Measurements from ENCODE around the gene FILIP1L.

DNA sequence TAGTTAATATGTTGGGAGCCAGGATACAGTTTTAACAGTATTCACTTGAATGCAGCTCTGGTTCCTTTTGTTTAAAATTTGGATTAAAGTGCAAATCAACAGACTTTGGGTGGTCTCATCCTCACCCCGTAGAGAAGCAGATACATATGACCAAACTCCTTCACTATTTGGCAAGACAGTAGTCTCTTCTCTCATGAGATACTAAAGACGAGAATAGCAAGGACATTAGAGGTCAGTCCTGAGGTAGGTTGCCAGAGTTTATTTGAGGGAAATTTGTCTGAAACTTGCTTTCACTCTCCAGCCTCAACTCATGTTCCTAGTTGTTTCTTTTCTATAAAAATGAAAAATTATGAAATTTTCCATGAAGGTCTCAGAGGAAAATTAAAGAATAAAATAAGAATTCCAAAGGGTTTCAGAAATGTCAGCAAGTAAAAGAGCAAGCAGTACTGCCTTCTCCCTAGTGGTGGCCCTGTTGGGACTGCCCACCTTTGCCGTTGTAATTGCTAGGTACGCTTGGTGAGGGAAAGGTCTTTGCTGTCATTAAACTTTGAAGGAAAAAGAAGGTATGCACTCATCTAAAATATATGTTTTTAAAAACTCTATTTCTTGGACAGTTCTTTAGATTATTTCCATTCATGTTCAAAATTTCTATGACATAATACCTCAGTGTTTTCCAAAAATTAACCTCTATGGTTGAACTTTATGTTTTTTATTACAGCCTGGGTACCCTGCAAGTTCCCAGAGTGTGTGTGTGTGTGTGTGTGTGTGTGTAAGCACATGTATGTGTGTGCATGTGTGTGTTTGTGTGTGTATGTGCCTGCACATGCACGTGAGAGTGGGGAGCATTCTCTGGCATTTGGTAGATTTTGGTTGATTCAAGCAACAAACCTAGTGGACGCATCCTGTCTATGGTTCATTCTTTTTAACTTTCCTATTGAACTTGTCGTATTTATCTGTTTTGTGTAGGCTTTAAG is 185.2 kb downstream of the FILIP1L start:
- TF ChIP-seq EZH2phosphoT487 (conservative IDR thresholded peaks at IDR 0.05; ENCODE audit: low read length): no peak
- TF ChIP-seq, protein P1, sequence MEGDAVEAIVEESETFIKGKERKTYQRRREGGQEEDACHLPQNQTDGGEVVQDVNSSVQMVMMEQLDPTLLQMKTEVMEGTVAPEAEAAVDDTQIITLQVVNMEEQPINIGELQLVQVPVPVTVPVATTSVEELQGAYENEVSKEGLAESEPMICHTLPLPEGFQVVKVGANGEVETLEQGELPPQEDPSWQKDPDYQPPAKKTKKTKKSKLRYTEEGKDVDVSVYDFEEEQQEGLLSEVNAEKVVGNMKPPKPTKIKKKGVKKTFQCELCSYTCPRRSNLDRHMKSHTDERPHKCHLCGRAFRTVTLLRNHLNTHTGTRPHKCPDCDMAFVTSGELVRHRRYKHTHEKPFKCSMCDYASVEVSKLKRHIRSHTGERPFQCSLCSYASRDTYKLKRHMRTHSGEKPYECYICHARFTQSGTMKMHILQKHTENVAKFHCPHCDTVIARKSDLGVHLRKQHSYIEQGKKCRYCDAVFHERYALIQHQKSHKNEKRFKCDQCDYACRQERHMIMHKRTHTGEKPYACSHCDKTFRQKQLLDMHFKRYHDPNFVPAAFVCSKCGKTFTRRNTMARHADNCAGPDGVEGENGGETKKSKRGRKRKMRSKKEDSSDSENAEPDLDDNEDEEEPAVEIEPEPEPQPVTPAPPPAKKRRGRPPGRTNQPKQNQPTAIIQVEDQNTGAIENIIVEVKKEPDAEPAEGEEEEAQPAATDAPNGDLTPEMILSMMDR (IDR thresholded peaks at IDR 0.05; ENCODE audit: insufficient read depth, low read length, poor library complexity, severe bottlenecking): no peak
